Endothelial cell of umbilical vein (primary cell): ENCODE results near the gene SMIM10L2A. TPM values are rescaled to one million over a fixed set of nuclear protein-coding genes. Genes with fewer than 3 reads are reported as not detected.

Experiments
- BruUV-seq: library from RNA; stranded (reverse); fragments of 400-500 nt; replicated peaks from 2 replicates; lab custom pipeline; 2021; lab: Mats Ljungman, UMichigan
- CTCF ChIA-PET: fragments of 300-600, 350-600 bp; sonication (Branson Sonifier 250); formaldehyde crosslinking; loops from one replicate; lab custom pipeline; 2021; ENCODE audit warnings: antibody characterized with exemption, inconsistent platforms; lab: Charles Lee
- POLR2A ChIA-PET: fragments of 300-600, 350-600 bp; sonication (Branson Sonifier 250); formaldehyde crosslinking; loops from one replicate; lab custom pipeline; 2021; ENCODE audit warnings: antibody characterized with exemption, inconsistent platforms; lab: Charles Lee
- DNase-seq: peaks from one replicate; pipeline ENCODE4 v3.0.0-alpha.2; 2011; ENCODE audit warnings: low read depth, low spot score
- FAIRE-seq: peaks from 2 replicates; lab custom pipeline; 2011; peaks lifted over from hg19 to GRCh38; lab: Jason Lieb, UNC
- H2AFZ ChIP-seq: 2 replicates; pipeline ENCODE4 v1.6.0; 2012; ENCODE audit warnings: low read depth, low read length, control low read depth, inconsistent platforms
- H3K27ac ChIP-seq: 2 replicates; pipeline ENCODE4 v1.5.1; 2011; ENCODE audit warnings: low read depth, mild to moderate bottlenecking, control low read depth, low read length, moderate library complexity; ENCODE audit not compliant: insufficient read depth
- H3K27me3 ChIP-seq, 2 experiments: 2 replicates each; pipeline versions ENCODE4 v1.6.0 to v1.6.1; 2011; ENCODE audit warnings: low read length in 2 of 2, mixed read lengths in 1 of 2; ENCODE audit not compliant: control insufficient read depth in 2 of 2, insufficient read depth in 2 of 2
- H3K36me3 ChIP-seq, 2 experiments: 2 replicates in 1 of 2; 3 replicates in 1 of 2; pipeline ENCODE4 v1.5.1; 2011; ENCODE audit warnings: low read length in 2 of 2, mild to moderate bottlenecking in 1 of 2, moderate library complexity in 1 of 2; ENCODE audit not compliant: control insufficient read depth in 2 of 2, insufficient read depth in 2 of 2; ENCODE audit errors: extremely low read depth in 1 of 2
- H3K4me1 ChIP-seq: 3 replicates; pipeline ENCODE4 v1.5.1; 2011; ENCODE audit warnings: mild to moderate bottlenecking, low read length; ENCODE audit not compliant: control insufficient read depth, insufficient read depth; ENCODE audit errors: extremely low read depth
- H3K4me2 ChIP-seq: 2 replicates; pipeline ENCODE4 v1.6.1; 2011; ENCODE audit warnings: low read length, control low read depth, mixed read lengths; ENCODE audit not compliant: insufficient read depth
- H3K4me3 ChIP-seq, 3 experiments: fragments of 200-600 bp in 1 of 3; sonication (generic), shearing (Covaris generic) in 1 of 3; replicated peaks in 1 of 3; 2 replicates each; pipeline ENCODE4 v1.5.1; 2011 to 2016; ENCODE audit warnings: control low read depth in 3 of 3, low read length in 3 of 3, mild to moderate bottlenecking in 2 of 3, inconsistent platforms in 1 of 3, low read depth in 1 of 3, moderate library complexity in 1 of 3; ENCODE audit not compliant: insufficient read depth in 1 of 3
- H3K79me2 ChIP-seq: 2 replicates; pipeline ENCODE4 v1.6.0; 2012; ENCODE audit warnings: low read length, inconsistent platforms; ENCODE audit not compliant: control insufficient read depth, insufficient read depth
- H3K9ac ChIP-seq: replicated peaks from 2 replicates; pipeline ENCODE3; 2011; ENCODE audit warnings: low read length, control low read depth; ENCODE audit not compliant: insufficient read depth; ENCODE audit errors: extremely low read depth
- H3K9me1 ChIP-seq: replicated peaks from 3 replicates; pipeline ENCODE4 v1.6.0; 2011; ENCODE audit warnings: mild to moderate bottlenecking, low read length; ENCODE audit not compliant: control insufficient read depth, insufficient read depth; ENCODE audit errors: extremely low read depth
- H3K9me3 ChIP-seq: replicated peaks from 2 replicates; pipeline ENCODE4 v1.5.1; 2012; ENCODE audit warnings: low read length, inconsistent platforms; ENCODE audit not compliant: control insufficient read depth, insufficient read depth
- H4K20me1 ChIP-seq: replicated peaks from 2 replicates; pipeline ENCODE3; 2011; ENCODE audit warnings: mild to moderate bottlenecking, low read length; ENCODE audit not compliant: control insufficient read depth, insufficient read depth; ENCODE audit errors: extremely low read depth
- EZH2 ChIP-seq: IDR thresholded peaks from 2 replicates; pipeline ENCODE4 v1.6.1; 2012; ENCODE audit warnings: borderline replicate concordance, low read depth, mild to moderate bottlenecking, moderate library complexity, low read length, inconsistent platforms; ENCODE audit not compliant: severe bottlenecking
- FOS ChIP-seq: IDR thresholded peaks from 2 replicates; pipeline ENCODE4 v1.6.1; 2011; ENCODE audit warnings: mild to moderate bottlenecking, low read length, moderate library complexity, borderline replicate concordance; ENCODE audit not compliant: insufficient read depth
- GATA2 ChIP-seq: IDR thresholded peaks from 2 replicates; pipeline ENCODE4 v1.7.0; 2011; ENCODE audit warnings: low read depth, mild to moderate bottlenecking, moderate library complexity, mixed read lengths, low read length; ENCODE audit not compliant: insufficient read length, insufficient read depth
- JUN ChIP-seq: IDR thresholded peaks from 2 replicates; pipeline ENCODE4 v1.6.1; 2011; ENCODE audit warnings: borderline replicate concordance, low read depth; ENCODE audit not compliant: insufficient read length, insufficient read depth
- MYC ChIP-seq: IDR thresholded peaks from one replicate; pipeline ENCODE4 v1.6.1; 2011; ENCODE audit warnings: mild to moderate bottlenecking, low read depth, low read length
- POLR2A ChIP-seq: IDR thresholded peaks from 2 replicates; pipeline ENCODE4 v1.6.1; 2012; ENCODE audit warnings: low read depth, mild to moderate bottlenecking, control low read depth, low read length
- POLR2AphosphoS5 ChIP-seq: IDR thresholded peaks from 2 replicates; pipeline ENCODE4 v1.6.1; 2012; ENCODE audit warnings: low read depth, mild to moderate bottlenecking, control low read depth, low read length, moderate library complexity; ENCODE audit not compliant: insufficient read depth
- dilution Hi-C: fragments of 300-500 bp; cut with MboI; formaldehyde crosslinking; loops from one replicate; pipeline ENCODE4 v1.15.0; 2019; ENCODE audit warnings: low sequenced_read_pairs; ENCODE audit not compliant: extremely low pct_ligation_motif_present
- intact Hi-C: fragments of 100-400 bp; cut with micrococcal nuclease; formaldehyde crosslinking; loops from one replicate; pipeline ENCODE4 v1.10.0; 2022
- polyA plus RNA-seq, 4 experiments: library from polyadenylated mRNA; depleted of rRNA in 3 of 4; stranded (reverse) in 3 of 4; unstranded in 1 of 4; fragments of >200 nt; gene quantifications; 2 replicates each; pipeline versions ENCODE4 v1.2.1 to v1.2.3, GENCODE V29; 2011 to 2012; ENCODE audit warnings: missing spikeins in 1 of 4
- total RNA-seq: library from RNA; stranded (reverse); gene quantifications from 2 replicates; pipeline ENCODE4 v1.2.3, GENCODE V29; 2021
- TF ChIP-seq, protein P1 (sequence below): IDR thresholded peaks from 2 replicates; pipeline ENCODE4 v1.6.1; 2011; ENCODE audit not compliant: insufficient read depth, insufficient read length
- TF ChIP-seq, protein P2 (sequence below), 2 donors: IDR thresholded peaks; 1 replicate in 1 of 2; 2 replicates in 1 of 2; pipeline ENCODE4 v1.5.1; 2011; ENCODE audit warnings: low read length in 2 of 2, mild to moderate bottlenecking in 2 of 2, moderate library complexity in 2 of 2, control low read depth in 1 of 2, inconsistent platforms in 1 of 2, low read depth in 1 of 2; ENCODE audit not compliant: insufficient read depth in 1 of 2; ENCODE audit errors: extremely low read depth in 1 of 2

SMIM10L2A gene
- total and polyA plus RNA-seq, 2 donors (not counting 3 experiments of a cell fraction or from before 2014, with no cell fraction given) = 0.10 to 0.24 TPM

DNA sequence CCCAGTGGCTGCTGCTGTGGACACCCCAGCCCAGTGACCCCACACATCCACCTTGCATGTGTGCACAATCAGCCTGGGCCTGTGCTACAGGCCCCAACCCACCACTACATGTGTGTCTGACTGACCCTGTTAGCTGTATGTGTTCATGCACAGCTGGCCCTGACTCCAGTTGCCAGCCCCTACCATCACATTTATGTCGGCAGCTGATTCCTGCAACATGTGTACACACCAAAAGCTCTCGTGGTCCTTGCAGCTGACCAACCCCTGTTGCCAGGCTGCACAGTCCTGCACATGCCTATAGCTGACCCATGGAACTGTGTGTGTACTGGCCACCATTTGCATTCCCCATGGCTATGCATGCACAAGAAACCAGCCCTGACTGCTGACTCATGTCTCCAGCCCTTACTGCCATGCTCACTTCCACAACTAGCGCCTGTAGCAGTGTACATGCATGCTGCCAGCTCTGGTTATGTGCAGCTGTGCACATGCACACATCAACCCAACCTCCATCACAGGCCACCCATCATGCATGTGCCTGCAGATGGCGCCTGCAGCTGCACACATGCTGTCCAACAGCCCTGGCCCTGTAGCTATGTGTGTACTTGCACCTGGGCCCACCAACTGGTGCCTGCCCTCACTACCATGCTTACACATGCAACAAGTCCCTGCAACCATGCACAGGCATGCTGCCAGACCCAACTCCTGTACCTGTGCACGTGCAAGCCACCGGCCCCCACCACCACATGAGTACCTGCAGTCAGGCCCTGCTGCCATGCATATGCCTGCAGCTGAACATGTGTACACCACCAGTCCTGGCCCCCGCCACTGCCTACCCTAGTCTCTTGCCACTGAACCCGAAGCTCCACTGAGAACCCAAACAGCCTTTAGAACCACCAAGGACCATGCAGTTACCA, 28.1 kb downstream of the SMIM10L2A start:
- ChIA-PET POLR2A (no interaction called here), CTCF (interaction anchor here (1.0 kb wide), 1 partner anchor 14 kb away, joined by 5 read pairs; no protein-coding TSS in a partner anchor)
- Histone ChIP-seq H3K9me1 (no peaks in the 10 kb centered on the region), H4K20me1 (no peaks in the 10 kb centered on the region), H3K4me3 (no peak overlapping the region), H3K4me1 (peaks cover 3% of the 10 kb centered on the region), H3K4me2 (no peak overlapping the region), H3K27ac (no peak overlapping the region), H3K27me3 (no peaks in the 10 kb centered on the region), H3K9me3 (no peaks in the 10 kb centered on the region), H3K36me3 (no peaks in the 10 kb centered on the region), H3K79me2 (no peaks in the 10 kb centered on the region), H3K9ac (no peak overlapping the region), H2AFZ (no peak overlapping the region)
- TF ChIP-seq EZH2 (no peak), GATA2 (no peak), FOS (no peak), JUN (no peak), MYC (no peak), POLR2A (no peak), POLR2AphosphoS5 (no peak)
- TF ChIP-seq, protein P1, sequence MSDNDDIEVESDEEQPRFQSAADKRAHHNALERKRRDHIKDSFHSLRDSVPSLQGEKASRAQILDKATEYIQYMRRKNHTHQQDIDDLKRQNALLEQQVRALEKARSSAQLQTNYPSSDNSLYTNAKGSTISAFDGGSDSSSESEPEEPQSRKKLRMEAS = no peak
- TF ChIP-seq, protein P2, sequence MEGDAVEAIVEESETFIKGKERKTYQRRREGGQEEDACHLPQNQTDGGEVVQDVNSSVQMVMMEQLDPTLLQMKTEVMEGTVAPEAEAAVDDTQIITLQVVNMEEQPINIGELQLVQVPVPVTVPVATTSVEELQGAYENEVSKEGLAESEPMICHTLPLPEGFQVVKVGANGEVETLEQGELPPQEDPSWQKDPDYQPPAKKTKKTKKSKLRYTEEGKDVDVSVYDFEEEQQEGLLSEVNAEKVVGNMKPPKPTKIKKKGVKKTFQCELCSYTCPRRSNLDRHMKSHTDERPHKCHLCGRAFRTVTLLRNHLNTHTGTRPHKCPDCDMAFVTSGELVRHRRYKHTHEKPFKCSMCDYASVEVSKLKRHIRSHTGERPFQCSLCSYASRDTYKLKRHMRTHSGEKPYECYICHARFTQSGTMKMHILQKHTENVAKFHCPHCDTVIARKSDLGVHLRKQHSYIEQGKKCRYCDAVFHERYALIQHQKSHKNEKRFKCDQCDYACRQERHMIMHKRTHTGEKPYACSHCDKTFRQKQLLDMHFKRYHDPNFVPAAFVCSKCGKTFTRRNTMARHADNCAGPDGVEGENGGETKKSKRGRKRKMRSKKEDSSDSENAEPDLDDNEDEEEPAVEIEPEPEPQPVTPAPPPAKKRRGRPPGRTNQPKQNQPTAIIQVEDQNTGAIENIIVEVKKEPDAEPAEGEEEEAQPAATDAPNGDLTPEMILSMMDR (IDR thresholded peaks at IDR 0.05; ENCODE audit: extremely low read depth in 1 of 2, insufficient read depth in 1 of 2, low read depth in 1 of 2, low read length in 2 of 2) = no peak
- BruUV-seq = no TSS peak
- dilution Hi-C loops (no loop called here), intact Hi-C loops (no loop called here)
- DNase-seq (no peak), FAIRE-seq (no peak)
